Rectal smooth muscle tissue (tissue), 1 donor: ENCODE measurements around the gene SPEN.

Source experiments
- H3K27ac ChIP-seq: one replicate; pipeline ENCODE4 v1.7.0; 2013; ENCODE audit warnings: low read depth, low read length, inconsistent platforms
- H3K27me3 ChIP-seq: one replicate; pipeline ENCODE4 v1.7.0; 2013; ENCODE audit warnings: low read length; ENCODE audit not compliant: control insufficient read depth, insufficient read depth
- H3K36me3 ChIP-seq: one replicate; pipeline ENCODE4 v1.7.0; 2013; ENCODE audit warnings: low read length; ENCODE audit not compliant: control insufficient read depth, insufficient read depth
- H3K4me1 ChIP-seq: one replicate; pipeline ENCODE4 v1.7.0; 2013; ENCODE audit warnings: low read length; ENCODE audit not compliant: control insufficient read depth, insufficient read depth
- H3K4me3 ChIP-seq: one replicate; pipeline ENCODE4 v1.7.0; 2013; ENCODE audit warnings: low read length
- H3K9ac ChIP-seq: one replicate; pipeline ENCODE4 v1.7.0; 2013; ENCODE audit warnings: low read length

Gene SPEN

GRCh38 chr1:15945011-15945831 lies 97.7 kb downstream of the SPEN start:
- H3K27ac ChIP-seq: no peak overlapping the region
- H3K27me3 ChIP-seq: no peaks in the 10 kb centered on the region
- H3K4me3 ChIP-seq: no peak overlapping the region
- no peak overlapping the region for H3K9ac ChIP-seq
- peaks cover 64% of the 10 kb centered on the region for H3K36me3 ChIP-seq
- peaks cover 16% of the 10 kb centered on the region for H3K4me1 ChIP-seq

GRCh38 chr1:15945832-15946448 lies 98.4 kb downstream of the SPEN start:
- no peak overlapping the region for H3K9ac ChIP-seq
- no peak overlapping the region for H3K27ac ChIP-seq
- peaks cover 57% of the 10 kb centered on the region for H3K36me3 ChIP-seq
- no peak overlapping the region for H3K4me3 ChIP-seq
- peaks cover 22% of the 10 kb centered on the region for H3K4me1 ChIP-seq
- H3K27me3 ChIP-seq: no peaks in the 10 kb centered on the region

GRCh38 chr1:15946571-15947381 lies 99.3 kb downstream of the SPEN start:
- H3K4me1 ChIP-seq: peaks cover 27% of the 10 kb centered on the region
- H3K4me3 ChIP-seq: no peak overlapping the region
- H3K27ac ChIP-seq: no peak overlapping the region
- peaks cover 52% of the 10 kb centered on the region for H3K36me3 ChIP-seq
- no peak overlapping the region for H3K9ac ChIP-seq
- H3K27me3 ChIP-seq: no peaks in the 10 kb centered on the region

- Histone ChIP-seq H3K27ac (no peak overlapping the region), H3K9ac (no peak overlapping the region), H3K4me1 (peaks cover 27% of the 10 kb centered on the region), H3K36me3 (peaks cover 46% of the 10 kb centered on the region), H3K4me3 (no peak overlapping the region), H3K27me3 (no peaks in the 10 kb centered on the region)
Observed at GRCh38 chr1:15947382-15948090, 100.0 kb downstream of the SPEN start.

GRCh38 chr1:15948091-15948591 lies 100.6 kb downstream of the SPEN start:
- no peak overlapping the region for H3K9ac ChIP-seq
- H3K36me3 ChIP-seq: peaks cover 41% of the 10 kb centered on the region
- H3K4me1 ChIP-seq: peaks cover 27% of the 10 kb centered on the region
- H3K27me3 ChIP-seq: no peaks in the 10 kb centered on the region
- H3K27ac ChIP-seq: peak overlapping the region; percentile 95
- no peak overlapping the region for H3K4me3 ChIP-seq

GRCh38 chr1:15948595-15949452 lies 101.3 kb downstream of the SPEN start:
- Histone ChIP-seq H3K36me3 (peaks cover 34% of the 10 kb centered on the region), H3K4me3 (peak overlapping the region; percentile 58), H3K4me1 (peaks cover 31% of the 10 kb centered on the region), H3K27me3 (no peaks in the 10 kb centered on the region), H3K27ac (peak overlapping the region; percentile 95), H3K9ac (no peak overlapping the region)

GRCh38 chr1:15949453-15950245 lies 102.1 kb downstream of the SPEN start:
- Histone ChIP-seq H3K27me3 (no peaks in the 10 kb centered on the region), H3K9ac (peak overlapping the region; percentile 57), H3K36me3 (peaks cover 27% of the 10 kb centered on the region), H3K27ac (peak overlapping the region; percentile 95), H3K4me3 (peak overlapping the region; percentile 58), H3K4me1 (peaks cover 35% of the 10 kb centered on the region)

GRCh38 chr1:15950302-15950701 lies 102.8 kb downstream of the SPEN start:
- peak overlapping the region; percentile 58 for H3K4me3 ChIP-seq
- peaks cover 35% of the 10 kb centered on the region for H3K4me1 ChIP-seq

GRCh38 chr1:15950763-15951295 lies 103.3 kb downstream of the SPEN start:
- Histone ChIP-seq H3K36me3 (peaks cover 18% of the 10 kb centered on the region), H3K27me3 (no peaks in the 10 kb centered on the region), H3K9ac (no peak overlapping the region), H3K4me1 (peaks cover 35% of the 10 kb centered on the region), H3K27ac (peak overlapping the region; percentile 95), H3K4me3 (no peak overlapping the region)

More at GRCh38 chr1:15950302-15950701, 102.8 kb downstream of the SPEN start:
- peak overlapping the region; percentile 57 for H3K9ac ChIP-seq
- peak overlapping the region; percentile 95 for H3K27ac ChIP-seq
- no peaks in the 10 kb centered on the region for H3K27me3 ChIP-seq
- peaks cover 20% of the 10 kb centered on the region for H3K36me3 ChIP-seq

GRCh38 chr1:15951341-15952153 lies 104.0 kb downstream of the SPEN start:
- H3K27ac ChIP-seq: no peak overlapping the region
- H3K9ac ChIP-seq: no peak overlapping the region
- peaks cover 35% of the 10 kb centered on the region for H3K4me1 ChIP-seq
- H3K4me3 ChIP-seq: no peak overlapping the region
- H3K36me3 ChIP-seq: peaks cover 11% of the 10 kb centered on the region
- no peaks in the 10 kb centered on the region for H3K27me3 ChIP-seq
